Measurements from ENCODE around the gene NMNAT2. TPM values are rescaled to one million over a fixed set of nuclear protein-coding genes. Genes with fewer than 3 reads are reported as not detected.

NMNAT2 gene
- total RNA-seq, 1 experiment from 2014 or later: 11.4 TPM

DNA sequence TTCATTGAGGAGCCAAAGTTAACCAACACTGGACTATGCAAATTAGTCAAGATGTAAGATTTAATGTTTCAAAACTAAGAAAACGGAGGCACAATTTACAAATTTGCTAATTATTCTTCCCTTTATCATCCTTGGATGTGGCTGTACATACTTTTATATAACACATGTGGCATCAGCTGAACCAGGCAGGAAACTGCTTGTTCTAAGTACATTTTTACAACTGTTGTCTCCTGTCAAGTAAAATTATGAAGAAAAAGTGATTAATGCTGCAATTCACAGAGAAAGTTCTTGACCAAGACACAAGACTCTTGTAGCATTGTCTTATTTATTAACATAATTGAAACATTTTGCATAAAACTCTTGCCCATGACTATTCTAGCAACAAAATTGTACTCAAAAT, 170.2 kb downstream of the NMNAT2 start:
- Mint-ChIP-seq H3K4me3 (no peak overlapping the region), H3K4me1 (peaks cover 3 to 12% of the 10 kb centered on the region in 2 experiments; a peak in 2 of 4 replicates), H3K36me3 (ENCODE audit: insufficient read depth in 1 of 3, low read depth in 3 of 3) (peaks cover 13 to 21% (median 17%) of the 10 kb centered on the region in 3 experiments; a peak in 6 of 7 replicates), H3K9me3 (peaks cover 2 to 5% of the 10 kb centered on the region in 2 experiments; a peak in 3 of 5 replicates), H3K27me3 (ENCODE audit: low read depth) (no peaks in the 10 kb centered on the region), H3K27ac (no peak overlapping the region)
- H3K4ac ChIP-seq (ENCODE audit: low read depth, low read length): no peak overlapping the region
- H3K14ac ChIP-seq (ENCODE audit: insufficient read depth, low read length): no peak overlapping the region
- H4K20me1 ChIP-seq (ENCODE audit: control insufficient read depth, insufficient read depth, insufficient read length): no peaks in the 10 kb centered on the region
- H3K9ac ChIP-seq (ENCODE audit: extremely low read depth, insufficient read length, low read length): no peak overlapping the region
- no peak for DNase-seq
- no peak overlapping the region for H3K18ac ChIP-seq (ENCODE audit: insufficient read length, low read depth, low read length)
- no peaks in the 10 kb centered on the region for H3K9me3 ChIP-seq (ENCODE audit: control insufficient read depth, low read depth, low read length)
- H3K4me2 ChIP-seq (ENCODE audit: insufficient read depth, insufficient read length, low read length): no peak overlapping the region
- H2BK20ac ChIP-seq (ENCODE audit: low read depth, low read length, poor library complexity, severe bottlenecking): no peak overlapping the region
- no peaks in the 10 kb centered on the region for H3K79me2 ChIP-seq (ENCODE audit: insufficient read depth, low read length)
- no peak overlapping the region for H2AK5ac ChIP-seq (ENCODE audit: insufficient read length, low read length)
- no peak overlapping the region for H3T11ph ChIP-seq (ENCODE audit: low read length)
- no peak overlapping the region for H2AFZ ChIP-seq (ENCODE audit: low read length)
- H2BK15ac ChIP-seq (ENCODE audit: low read depth, low read length): no peak overlapping the region
- H4K91ac ChIP-seq (ENCODE audit: insufficient read length, low read depth, low read length): no peak overlapping the region
- H3K79me1 ChIP-seq (ENCODE audit: insufficient read depth, low read depth, low read length, poor library complexity, severe bottlenecking): no peaks in the 10 kb centered on the region
- no peak overlapping the region for H2BK120ac ChIP-seq (ENCODE audit: low read depth, low read length, poor library complexity, severe bottlenecking)
- H2BK12ac ChIP-seq (ENCODE audit: insufficient read length, low read depth, low read length): no peak overlapping the region
- TF ChIP-seq, protein P1, sequence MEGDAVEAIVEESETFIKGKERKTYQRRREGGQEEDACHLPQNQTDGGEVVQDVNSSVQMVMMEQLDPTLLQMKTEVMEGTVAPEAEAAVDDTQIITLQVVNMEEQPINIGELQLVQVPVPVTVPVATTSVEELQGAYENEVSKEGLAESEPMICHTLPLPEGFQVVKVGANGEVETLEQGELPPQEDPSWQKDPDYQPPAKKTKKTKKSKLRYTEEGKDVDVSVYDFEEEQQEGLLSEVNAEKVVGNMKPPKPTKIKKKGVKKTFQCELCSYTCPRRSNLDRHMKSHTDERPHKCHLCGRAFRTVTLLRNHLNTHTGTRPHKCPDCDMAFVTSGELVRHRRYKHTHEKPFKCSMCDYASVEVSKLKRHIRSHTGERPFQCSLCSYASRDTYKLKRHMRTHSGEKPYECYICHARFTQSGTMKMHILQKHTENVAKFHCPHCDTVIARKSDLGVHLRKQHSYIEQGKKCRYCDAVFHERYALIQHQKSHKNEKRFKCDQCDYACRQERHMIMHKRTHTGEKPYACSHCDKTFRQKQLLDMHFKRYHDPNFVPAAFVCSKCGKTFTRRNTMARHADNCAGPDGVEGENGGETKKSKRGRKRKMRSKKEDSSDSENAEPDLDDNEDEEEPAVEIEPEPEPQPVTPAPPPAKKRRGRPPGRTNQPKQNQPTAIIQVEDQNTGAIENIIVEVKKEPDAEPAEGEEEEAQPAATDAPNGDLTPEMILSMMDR (conservative IDR thresholded peaks at IDR 0.05): no peak
- no peak overlapping the region for H4K8ac ChIP-seq (replicated peaks; ENCODE audit: insufficient read length, low read depth, low read length)
- H3K56ac ChIP-seq (ENCODE audit: insufficient read length, low read depth, low read length): no peak overlapping the region
- no peaks in the 10 kb centered on the region for H3K27me3 ChIP-seq (ENCODE audit: insufficient read depth, low read length)
- no peaks in the 10 kb centered on the region for H3K4me1 ChIP-seq (ENCODE audit: insufficient read depth, low read length)
- no peak overlapping the region for H3K27ac ChIP-seq (ENCODE audit: insufficient read length, low read depth, low read length)
- H3K23ac ChIP-seq (ENCODE audit: insufficient read length, low read depth, low read length): no peak overlapping the region
- H3K23me2 ChIP-seq (ENCODE audit: insufficient read length, low read depth, low read length, poor library complexity, severe bottlenecking): no peaks in the 10 kb centered on the region
- H4K5ac ChIP-seq (ENCODE audit: insufficient read length, low read depth, low read length): no peak overlapping the region
- no CpG with 5 or more reads among the region's 1 CpG for WGBS (ENCODE audit: extremely low coverage, insufficient read length, low lambda C conversion rate)
- no peak overlapping the region for H2BK5ac ChIP-seq (ENCODE audit: insufficient read length, low read length)
